ENCODE results near the gene ANKFY1.
A peak's percentile ranks its signal among the peaks of the same experiment; 100 is the strongest.
"Not testable (repeated sequence)": the region's sequence is repeated elsewhere in the genome, so short reads cannot be mapped to it uniquely, and the experiment has no call there.

The ANKFY1 gene

DNA sequence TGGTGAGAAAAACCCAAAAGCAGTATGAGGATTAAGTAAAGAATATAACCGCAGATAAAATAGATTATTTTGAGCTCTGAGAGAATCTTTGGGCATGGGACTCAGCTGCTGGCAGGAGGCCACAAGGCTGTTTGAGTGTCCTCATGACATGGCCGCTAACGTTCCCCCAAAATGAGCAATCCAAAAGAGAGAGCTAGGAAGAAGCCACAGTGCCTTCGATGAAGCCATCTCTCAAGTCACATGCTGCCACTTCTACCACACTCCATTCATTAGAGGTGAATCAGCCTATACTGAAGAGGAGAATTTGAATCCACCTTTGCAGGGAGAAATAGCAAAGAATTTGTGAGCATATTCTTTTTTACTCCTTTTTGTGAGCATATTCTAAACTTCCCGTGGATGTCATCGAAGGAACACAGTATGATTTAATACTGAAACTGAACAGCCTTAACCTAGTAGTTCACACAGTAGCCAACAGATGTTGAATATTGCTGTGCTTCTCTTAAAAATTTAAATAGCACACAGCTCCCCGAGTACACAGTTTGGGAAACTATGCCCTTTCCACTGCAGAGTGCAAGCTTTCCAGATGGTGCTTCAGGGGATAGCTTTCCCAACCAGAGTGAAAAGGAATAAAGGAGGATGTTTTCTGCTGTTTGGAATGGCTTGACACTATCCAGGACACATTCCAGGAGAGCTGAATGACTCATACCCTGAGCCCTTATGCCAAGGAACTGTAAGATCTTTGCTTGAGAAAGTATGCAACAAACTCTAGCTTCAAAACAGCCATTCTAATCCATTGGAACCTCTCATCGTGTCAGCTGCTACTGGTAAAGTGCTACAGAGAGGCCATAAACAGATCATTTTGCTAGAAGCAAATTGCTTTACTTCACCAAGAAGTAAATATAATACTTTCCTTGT lies 33.9 kb downstream of the ANKFY1 start:
- DNase-seq (ENCODE audit: low read depth), result peak; percentile 97
- no peak overlapping the region for H3K4me3 ChIP-seq (ENCODE audit: low read depth, low read length)

DNA sequence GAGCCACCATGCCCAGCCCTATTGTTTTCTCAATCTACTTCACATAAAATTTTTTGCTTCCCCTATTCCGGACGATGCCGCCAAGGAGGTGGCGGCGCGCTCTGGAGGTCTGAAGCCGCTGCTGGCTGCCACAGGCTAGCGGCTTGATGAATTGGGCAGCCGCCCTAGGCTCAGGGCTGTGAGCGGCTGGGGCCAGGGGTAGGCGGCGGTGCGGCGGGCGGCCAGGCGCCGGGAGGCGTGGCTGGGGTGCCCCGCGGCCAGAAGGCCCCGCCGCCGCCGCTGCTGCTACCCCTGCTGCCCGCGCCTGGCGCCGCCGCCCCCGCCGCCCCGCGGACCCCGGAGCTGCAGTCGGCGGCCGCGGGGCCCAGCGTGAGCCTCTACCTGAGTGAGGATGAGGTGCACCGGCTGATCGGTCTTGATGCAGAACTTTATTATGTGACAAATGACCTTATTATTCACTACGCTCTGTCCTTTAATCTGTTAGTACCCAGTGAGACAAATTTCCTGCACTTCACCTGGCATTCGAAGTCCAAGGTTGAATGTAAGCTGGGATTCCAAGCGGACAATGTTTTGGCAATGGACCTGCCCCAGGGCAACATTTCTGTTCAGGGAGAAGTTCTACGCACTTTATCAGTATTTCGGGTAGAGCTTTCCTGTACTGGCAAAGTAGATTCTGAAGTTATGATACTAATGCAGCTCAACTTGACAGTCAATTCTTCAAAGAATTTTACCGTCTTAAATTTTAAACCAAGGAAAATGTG lies 41.7 kb downstream of the ANKFY1 start:
- no peak overlapping the region for H3K4me3 ChIP-seq (ENCODE audit: low read depth, low read length)
- no peak for DNase-seq (ENCODE audit: low read depth)

DNA sequence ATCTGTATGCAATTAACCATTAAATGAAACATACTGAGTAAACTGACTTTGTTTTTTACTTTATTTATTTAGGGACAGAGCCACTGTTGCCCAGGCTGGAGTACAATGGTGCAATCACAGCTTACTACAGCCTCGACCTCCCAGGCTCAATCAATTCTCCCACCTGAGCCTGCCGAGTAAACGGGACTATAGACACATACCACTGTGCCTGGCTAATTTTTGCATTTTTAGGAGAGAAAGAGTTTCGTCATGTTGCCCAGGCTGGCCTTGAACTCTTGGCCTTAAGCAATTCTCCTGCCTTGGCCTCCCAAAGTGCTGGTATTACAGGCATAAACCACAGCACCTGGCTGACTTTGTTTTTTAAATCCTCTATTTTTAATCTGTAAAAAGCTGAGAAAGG lies 42.6 kb downstream of the ANKFY1 start:
- no peak overlapping the region for H3K4me3 ChIP-seq (ENCODE audit: low read depth, low read length)
- no peak for DNase-seq (ENCODE audit: low read depth)

DNA sequence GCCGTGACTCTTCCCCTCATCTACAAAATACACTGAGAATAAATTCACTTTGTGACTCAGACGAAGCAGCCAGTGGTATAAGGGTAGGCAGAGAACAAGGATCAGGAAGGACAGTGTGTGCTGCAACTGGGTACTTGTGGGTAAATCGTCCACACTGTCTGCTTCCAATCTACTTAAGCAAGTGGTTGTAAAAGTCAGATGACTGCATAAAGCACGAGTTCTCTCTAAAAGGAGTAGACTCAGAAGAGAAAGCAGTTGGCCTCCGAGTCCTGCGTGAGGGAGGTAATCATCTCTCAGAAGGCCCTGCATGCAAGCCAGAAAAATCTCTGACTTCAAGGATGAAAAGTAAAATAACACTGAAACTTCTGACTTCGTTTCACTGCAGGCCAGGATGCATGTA lies 43.1 kb downstream of the ANKFY1 start:
- no peak for DNase-seq (ENCODE audit: low read depth)
- H3K4me3 ChIP-seq (ENCODE audit: low read depth, low read length), result no peak overlapping the region

DNA sequence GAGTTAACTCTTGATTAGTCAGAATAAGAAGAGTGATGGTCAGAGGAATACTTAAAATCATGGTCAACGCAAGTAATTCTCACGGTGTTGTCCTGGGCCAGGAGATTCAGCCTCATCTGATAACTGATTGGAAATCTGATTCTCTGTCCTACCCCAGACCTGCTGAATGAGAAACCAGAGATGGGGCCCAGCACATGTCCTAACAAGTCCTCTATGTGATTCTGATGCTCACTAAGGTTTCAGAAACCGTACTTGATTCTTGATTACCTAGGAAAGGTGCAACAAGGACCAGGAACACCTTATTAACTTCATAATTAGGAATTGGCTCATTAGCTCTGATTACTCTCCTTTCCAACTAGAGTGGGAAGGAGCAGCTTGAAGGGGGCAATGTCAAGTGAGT lies 44.5 kb downstream of the ANKFY1 start:
- DNase-seq (ENCODE audit: low read depth), result no peak
- H3K4me3 ChIP-seq (ENCODE audit: low read depth, low read length), result no peak overlapping the region

DNA sequence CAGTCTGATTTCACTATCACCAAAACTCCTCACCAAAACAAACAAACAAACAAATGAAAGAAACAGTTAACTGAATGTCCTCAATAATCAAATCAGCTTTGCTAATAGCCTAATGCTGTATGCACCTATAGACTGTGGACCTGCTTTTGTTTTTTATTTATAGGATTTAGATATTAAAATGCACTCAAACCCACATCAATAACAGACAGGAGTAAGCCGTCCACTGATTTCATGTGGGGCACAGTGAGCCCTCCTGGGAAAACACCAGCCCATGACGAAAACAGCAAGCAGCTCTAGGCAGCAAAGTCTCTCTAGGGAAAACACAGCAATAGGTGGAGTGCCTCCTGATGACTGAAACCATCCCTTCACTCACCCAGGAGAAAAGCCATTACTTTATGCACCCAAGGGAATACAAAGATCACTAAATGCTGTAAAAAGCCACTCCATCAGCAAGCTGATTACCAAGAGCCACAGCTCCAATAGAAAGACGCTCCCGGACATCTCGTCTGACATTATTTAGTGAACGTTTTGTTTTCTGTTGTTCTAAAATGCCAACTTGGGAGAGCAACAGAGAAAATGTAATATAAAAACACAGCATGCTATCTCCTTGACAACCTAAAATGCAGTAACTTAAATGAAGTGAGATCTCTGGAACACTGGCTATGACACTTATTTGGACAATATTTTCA lies 47.8 kb downstream of the ANKFY1 start:
- DNase-seq (ENCODE audit: low read depth), result no peak
- no peak overlapping the region for H3K4me3 ChIP-seq (ENCODE audit: low read depth, low read length)

DNA sequence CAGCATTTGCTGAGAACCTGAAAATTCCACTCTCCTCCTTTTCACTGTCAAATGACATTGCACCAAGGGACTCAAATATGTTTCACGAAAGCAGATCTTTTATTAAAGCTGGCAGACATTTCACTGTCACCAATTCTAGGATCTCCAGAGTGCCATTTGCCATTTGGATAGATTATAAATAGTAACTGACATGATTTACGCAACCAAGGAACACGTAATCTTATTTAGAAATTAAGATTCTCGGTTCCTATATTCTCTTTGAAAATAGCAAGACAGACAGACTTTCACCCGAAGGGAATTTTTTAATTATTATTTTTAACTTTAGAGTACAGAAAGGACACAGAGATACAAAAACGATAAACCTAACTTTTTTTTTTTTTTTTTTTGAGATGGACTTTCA lies 49.6 kb downstream of the ANKFY1 start:
- DNase-seq (ENCODE audit: low read depth), result no peak

DNA sequence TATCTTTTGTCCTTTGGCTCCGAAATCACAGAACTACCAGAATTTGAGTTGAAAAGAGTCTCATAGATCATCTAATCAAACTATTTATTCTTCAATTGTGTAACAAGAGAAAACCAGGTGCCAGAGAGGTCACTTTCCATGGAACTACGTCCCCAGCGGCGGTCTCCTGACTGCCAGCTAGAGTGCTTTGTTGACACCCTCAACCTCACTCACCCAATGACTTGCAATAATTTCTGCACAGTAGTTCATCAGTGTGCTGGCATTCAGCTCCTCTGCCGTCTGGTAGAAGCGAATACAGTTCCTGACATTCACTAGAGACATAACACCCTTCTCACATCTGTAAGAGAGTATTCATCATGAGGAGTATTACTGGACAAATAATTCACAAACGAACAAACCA lies 54.2 kb downstream of the ANKFY1 start:
- no peak overlapping the region for H3K4me3 ChIP-seq (ENCODE audit: low read depth, low read length)
- DNase-seq (ENCODE audit: low read depth), result no peak

More for the DNA sequence above, 49.6 kb downstream of the ANKFY1 start:
- no peak overlapping the region for H3K4me3 ChIP-seq (ENCODE audit: low read depth, low read length)

DNA sequence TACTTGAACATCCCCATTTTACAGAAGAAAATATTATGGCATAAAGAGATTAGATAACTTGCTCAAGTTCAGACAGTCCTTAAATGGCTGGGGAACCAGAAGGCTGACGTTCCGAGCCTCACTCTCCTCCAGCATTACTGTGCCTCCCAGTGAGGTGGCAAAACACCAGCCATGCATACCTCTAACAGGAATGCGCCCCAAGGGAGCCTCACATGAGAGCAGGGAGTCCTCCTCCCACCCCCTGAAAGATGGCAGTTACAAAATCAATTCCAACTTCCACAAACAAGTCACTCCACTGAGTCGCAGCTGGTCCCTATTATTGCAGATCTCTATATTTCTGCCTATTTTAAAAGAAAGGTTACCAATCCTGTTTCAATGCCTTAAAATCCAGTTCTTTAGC lies 55.5 kb downstream of the ANKFY1 start:
- no peak overlapping the region for H3K4me3 ChIP-seq (ENCODE audit: low read depth, low read length)
- DNase-seq (ENCODE audit: low read depth), result peak; percentile 58

DNA sequence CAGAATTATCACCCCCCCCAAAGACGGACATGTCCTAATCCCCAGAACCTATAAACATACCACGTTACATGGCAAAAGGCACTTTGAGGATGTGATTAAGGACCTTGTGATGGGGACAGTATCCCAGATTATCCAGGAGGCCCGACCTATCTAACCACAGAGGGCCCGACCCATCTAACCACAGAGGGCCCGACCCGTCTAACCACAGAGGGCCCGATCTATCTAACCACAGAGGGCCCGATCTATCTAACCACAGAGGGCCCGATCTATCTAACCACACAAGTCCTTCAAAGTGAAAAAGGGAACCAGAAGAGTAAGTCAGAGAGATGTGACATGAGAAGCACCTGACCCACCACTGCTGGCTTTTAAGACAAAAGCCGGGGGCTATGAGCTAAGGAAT lies 56.8 kb downstream of the ANKFY1 start:
- no peak for DNase-seq (ENCODE audit: low read depth)

DNA sequence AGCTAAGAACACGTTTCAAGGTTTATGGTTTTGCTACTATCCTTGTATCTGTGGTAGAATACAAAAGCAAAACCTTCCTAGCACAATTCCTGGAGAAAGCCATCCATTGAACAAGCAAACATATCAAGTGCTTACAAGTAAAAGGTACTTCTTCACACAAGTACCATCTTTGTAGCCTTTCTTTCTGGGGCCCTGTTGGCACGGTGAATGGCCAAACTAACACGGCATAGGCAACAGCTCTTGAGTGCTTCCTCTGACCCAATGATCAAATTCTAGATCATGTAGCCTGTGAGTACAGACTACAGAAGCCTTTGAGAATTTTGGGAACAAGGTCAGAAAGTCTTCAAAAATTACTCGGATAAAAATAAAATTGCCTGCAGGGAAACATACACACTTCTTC lies 57.9 kb downstream of the ANKFY1 start:
- DNase-seq (ENCODE audit: low read depth), result no peak
- no peak overlapping the region for H3K4me3 ChIP-seq (ENCODE audit: low read depth, low read length)

More for the DNA sequence above, 56.8 kb downstream of the ANKFY1 start:
- no peak overlapping the region for H3K4me3 ChIP-seq (ENCODE audit: low read depth, low read length)

DNA sequence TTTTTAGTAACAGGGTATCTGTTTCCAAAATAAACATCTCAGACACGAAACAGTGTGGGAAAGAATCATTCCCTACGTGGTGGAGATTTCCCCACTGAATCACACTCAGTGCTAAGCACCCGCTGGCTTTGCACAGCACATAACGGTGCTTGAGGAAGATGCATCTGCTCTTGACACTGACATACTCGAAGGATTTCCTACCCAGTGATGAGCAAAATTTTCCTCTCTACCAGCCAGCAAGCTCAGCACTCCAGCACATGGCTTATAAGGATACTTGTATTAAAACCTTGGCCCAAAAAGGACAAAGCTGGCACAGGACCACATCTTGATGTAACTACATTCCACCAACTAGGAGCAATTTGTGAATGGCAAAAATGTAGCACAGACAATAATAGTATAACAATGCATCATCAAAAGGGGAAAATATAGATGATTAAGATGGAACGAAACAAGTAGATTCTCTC lies 59.0 kb downstream of the ANKFY1 start:
- peak; percentile 97 for DNase-seq (ENCODE audit: low read depth)

DNA sequence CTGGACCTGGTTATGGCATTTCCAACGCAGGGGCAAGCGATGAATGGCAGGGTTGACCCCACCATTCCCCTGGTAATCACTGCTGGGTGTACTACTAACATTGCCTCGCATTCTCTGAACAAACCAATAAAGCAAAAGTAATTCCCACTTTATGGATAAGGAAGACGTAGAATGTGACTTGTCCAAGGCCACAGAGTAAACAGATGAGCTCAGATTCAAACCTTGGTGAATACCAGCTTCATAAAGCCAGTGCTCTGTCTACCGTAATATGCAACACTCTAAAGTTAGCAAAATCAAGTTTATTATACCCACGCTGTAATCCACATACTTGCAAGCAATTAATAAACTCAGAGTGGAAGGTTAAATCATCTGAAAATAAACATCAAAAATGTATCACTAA lies 59.6 kb downstream of the ANKFY1 start:
- peak; percentile 20 for DNase-seq (ENCODE audit: low read depth)
- H3K4me3 ChIP-seq (ENCODE audit: low read depth, low read length), result no peak overlapping the region

More for the DNA sequence above, 59.0 kb downstream of the ANKFY1 start:
- H3K4me3 ChIP-seq (ENCODE audit: low read depth, low read length), result no peak overlapping the region

DNA sequence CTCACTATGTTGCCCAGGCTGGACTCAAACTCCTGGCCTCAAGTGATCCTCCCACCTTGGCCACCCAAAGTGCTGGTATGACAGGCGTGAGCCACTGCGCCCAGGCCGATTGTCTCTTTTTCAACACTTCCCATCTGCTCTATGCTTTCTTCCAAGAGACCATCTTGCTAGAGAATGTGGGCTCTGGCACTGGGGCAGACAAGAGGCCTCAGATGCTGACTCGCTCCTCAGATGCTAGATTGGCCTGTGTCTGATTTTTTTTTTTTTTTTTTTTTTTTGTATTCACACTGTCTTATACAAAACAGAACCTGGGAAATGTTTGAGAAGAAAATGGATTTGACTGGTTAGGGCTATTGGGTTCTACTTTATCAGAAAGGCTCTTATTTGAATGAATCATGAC lies 62.6 kb downstream of the ANKFY1 start:
- DNase-seq (ENCODE audit: low read depth), result no peak
- no peak overlapping the region for H3K4me3 ChIP-seq (ENCODE audit: low read depth, low read length)

DNA sequence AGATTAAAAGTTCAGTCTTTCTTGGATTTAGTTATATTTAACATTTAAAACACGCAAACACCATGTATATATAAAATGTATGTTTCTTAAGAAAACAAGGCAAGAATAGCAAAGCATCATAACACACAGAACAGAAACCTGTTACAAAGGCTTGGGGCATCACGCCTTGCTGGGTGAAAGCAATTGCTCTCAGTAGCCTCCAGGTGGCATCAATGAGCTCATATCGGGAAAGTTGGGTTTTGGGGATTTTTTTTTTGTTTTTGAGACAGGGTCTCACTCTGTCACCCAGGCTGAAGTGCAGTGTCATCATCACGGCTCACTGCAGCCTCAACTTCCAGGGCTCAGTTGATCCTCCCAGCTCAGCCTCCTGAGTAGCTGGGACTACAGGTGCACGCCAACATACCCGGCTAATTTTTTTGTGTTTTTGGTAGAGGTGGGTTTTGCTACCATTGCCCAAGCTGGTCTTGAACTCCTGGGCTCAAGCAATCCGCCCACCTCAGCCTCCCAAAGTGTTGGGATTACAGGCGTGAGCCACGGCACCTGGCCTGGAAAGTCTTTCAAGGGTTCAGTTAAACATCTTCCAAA lies 63.9 kb downstream of the ANKFY1 start:
- DNase-seq (ENCODE audit: low read depth), result no peak
- H3K4me3 ChIP-seq (ENCODE audit: low read depth, low read length), result no peak overlapping the region

DNA sequence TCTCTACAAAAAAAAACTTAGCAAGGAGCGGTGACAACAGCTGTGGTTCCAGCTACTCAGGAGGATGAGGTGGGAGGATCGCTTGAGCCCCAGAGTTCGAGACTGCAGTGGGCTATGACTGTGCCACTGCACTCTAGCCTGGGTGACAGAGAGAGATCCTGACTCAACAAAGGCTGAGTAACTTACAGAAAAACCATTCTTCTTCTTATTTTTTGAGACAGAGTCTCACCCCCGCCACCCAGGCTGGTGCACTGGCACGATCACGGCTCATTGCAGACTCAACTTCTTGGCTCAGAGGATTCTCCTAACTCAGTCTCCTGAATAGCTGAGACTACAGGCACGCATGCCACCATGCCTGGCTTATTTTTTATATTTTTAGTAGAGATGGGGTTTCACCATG lies 64.8 kb downstream of the ANKFY1 start:
- no peak for DNase-seq (ENCODE audit: low read depth)
- H3K4me3 ChIP-seq (ENCODE audit: low read depth, low read length), result no peak overlapping the region

DNA sequence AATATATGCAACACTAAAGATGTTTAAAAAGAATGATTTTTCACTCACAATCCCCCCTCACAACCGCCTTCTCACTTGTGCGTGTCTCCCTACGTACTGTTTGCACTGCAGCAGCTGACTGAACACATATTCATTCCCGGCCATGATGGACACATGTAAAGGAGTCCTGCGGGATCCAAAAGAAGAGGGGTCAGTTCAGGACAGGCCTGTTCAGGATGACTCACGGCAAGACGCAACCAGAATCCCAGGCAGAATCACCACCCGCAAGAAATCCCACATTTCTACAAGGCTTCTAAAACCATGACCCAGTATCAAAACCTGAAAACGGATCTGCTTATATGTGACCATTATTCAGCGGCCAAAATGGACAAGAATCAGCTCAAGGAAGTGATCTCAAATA lies 68.5 kb downstream of the ANKFY1 start:
- H3K4me3 ChIP-seq (ENCODE audit: low read depth, low read length), result no peak overlapping the region
- peak; percentile 79 for DNase-seq (ENCODE audit: low read depth)

DNA sequence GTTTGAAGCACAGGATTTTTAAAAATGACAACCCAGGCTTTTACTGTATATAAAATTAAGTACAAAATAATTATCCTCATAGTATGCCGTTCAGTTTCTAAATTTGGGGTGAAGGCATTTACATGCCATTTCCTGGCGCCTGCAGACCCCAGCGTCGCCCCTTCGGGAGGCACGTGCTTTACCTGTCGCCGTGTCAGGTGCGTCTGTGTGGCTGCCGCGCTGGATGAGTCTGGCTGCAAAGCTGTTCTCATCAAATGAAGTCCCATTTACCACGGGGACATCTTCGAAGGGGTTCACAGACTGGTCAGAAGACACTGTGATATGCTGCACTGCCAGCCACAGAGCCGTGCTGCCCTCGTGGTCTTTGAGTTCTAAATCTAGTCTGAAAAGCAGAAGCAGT lies 69.0 kb downstream of the ANKFY1 start:
- no peak overlapping the region for H3K4me3 ChIP-seq (ENCODE audit: low read depth, low read length)
- no peak for DNase-seq (ENCODE audit: low read depth)

DNA sequence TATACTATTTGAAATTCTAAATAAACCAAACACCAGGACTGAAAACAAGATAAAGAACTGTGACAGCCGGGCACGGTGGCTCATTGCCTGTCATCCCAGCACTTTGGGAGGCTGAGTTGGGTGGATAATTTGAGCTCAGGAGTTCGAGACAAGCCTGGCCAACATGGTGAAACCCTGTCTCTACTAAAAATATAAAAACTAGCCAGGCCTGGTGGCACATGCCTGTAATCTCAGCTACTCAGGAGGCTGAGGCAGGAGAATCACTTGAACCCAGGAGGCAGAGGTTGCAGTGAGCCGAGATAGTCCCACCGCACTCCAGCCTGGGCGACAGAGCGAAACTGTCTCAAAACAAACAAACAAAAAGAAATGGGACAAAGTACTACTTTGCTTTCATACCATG lies 73.0 kb downstream of the ANKFY1 start:
- DNase-seq (ENCODE audit: low read depth); H3K4me3 ChIP-seq (ENCODE audit: low read depth, low read length): not testable (repeated sequence)

DNA sequence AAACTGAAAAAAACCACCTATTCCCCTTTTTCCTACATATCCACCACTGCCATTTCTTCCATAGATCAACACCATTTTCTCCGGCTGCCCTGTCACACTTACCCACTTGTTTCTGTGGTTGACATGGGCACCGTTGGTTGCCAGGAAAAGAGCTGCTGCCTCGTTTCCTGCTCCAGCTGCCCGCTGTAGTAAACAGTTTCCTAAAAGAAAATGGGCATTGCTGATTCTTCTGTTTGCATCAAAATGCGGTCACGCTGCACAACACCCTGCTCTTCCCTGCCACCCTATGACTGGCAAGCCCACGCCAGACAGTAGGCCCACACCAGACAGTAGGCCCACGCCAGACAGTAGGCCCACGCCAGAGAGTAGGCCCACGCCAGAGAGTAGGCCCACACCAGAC lies 74.5 kb downstream of the ANKFY1 start:
- no peak for DNase-seq (ENCODE audit: low read depth)
- H3K4me3 ChIP-seq (ENCODE audit: low read depth, low read length), result no peak overlapping the region
